Hematopoietic multipotent progenitor cell treated with erythropoietin and hydrocortisone succinate and interleukin-3 and kit ligand, for 15 days (in vitro differentiated cells): ENCODE results near the gene TBC1D14.
"Not testable (repeated sequence)": the region's sequence is repeated elsewhere in the genome, so short reads cannot be mapped to it uniquely, and the experiment has no call there.

Source experiments
- DNase-seq: peaks from one replicate; pipeline ENCODE4 v3.0.0-alpha.2; 2015; ENCODE audit warnings: low spot score

TBC1D14 gene

GRCh38 chr4:6890971-6891370 is 18.7 kb upstream of the TBC1D14 start:
- DNase-seq, result not testable (repeated sequence)

- peak; percentile 44 for DNase-seq
Measured at GRCh38 chr4:6891436-6892170, 18.0 kb upstream of the TBC1D14 start.

DNA sequence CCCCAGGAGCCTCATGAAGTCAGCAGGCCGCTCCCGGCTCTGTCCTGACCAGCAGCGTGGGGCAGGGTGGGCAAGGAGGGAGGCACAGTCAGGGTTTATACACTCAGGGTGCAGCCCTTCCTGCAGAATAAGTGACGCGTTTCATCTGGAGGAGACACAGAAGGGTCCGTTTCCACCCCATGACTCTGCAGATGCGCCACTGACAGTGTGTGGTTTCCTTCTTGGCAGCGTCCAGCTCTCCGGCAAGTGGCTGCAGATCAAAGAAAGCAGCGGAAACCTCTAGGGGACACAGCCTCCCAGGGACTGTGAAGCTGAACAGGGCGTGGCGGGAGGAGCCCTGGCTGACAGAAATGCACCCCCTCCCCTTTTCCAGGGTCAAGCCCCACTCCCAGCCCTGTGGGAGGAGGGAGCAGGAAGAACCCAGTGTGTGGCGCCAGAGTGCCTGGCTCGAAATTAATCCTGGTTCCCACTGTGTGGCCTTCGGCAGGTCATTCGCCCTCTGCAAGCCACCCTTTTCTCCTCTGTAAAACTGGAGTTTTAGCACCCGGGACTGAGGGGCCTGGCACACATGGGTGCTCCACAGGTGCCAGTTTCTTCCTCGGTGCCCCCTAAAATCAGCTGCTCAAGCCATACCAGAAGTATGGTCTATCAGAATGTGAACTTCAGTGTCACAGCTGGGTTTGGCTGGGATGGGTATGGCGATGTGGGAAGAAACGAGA is 17.3 kb upstream of the TBC1D14 start:
- peak; percentile 83 for DNase-seq

GRCh38 chr4:6892909-6893202 is 16.8 kb upstream of the TBC1D14 start:
- no peak for DNase-seq

- peak; percentile 63 for DNase-seq
Measured at GRCh38 chr4:6893449-6894085, 16.1 kb upstream of the TBC1D14 start.

DNA sequence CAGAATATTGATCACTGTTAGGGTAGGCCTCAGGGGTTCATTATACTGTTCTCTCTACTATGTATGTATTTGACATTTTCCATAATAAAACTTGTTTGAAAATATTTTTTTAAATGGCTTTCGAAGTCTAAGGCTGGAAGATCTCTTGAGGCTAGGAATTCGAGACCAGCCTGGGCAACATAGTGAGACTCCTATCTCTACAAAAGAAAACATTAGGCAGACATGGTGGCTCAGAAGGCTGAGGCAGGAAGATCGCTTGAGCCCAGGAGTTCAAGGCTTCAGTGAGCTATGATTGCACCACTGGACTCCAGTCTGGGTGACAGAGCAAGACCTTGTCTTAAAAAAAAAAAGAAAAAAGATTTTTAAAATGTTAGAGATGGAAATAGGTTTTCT is 15.5 kb upstream of the TBC1D14 start:
- no peak for DNase-seq

DNA sequence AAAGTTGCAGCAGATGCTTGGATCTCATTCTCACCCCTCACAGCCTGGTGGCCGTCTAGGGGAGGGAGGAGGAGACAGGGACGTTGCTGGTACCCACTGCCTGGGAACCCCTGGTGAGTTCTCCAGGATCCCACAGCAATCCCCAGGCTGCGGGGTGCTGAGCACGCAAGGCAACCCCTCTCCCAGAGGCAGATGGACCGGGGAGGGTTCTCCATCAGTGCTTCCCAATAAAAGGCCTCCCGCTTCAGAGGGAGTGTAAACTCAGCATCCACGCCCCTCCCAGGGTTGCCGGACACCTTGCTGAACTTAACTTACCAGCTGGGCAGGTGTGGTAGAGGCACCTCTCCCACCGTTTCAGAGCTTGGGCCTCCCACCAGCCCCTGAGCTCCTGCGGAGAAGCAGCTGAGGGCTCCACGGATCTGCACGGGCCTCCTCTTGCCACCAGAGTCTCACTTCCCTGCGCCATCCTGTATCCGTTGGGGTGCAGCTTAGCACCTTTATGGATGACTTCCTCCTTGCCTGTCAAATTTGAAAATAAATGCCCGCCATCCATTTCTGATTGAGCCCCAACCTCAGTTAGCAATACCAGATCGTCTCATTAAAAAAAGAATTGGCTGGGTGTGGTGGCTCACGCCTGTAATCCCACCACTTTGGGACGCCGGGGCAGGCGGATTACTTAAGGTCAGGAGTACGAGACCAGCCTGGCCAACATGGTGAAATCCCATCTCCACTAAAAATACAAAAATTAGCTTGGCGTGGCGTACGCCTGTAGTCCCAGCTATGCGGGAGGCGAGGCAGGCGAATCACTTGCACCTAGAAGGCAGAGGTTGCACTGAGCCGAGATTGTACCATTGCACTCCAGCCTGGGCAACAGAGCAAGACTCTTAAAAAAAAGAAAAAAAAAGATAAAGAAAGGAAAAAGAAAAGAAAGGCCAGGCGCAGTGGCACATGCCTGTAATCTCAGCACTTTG is 14.8 kb upstream of the TBC1D14 start:
- no peak for DNase-seq

GRCh38 chr4:6896035-6896434 is 13.6 kb upstream of the TBC1D14 start:
- DNase-seq, result no peak

GRCh38 chr4:6898763-6899162 is 10.9 kb upstream of the TBC1D14 start:
- no peak for DNase-seq

- DNase-seq, result no peak
Measured at GRCh38 chr4:6900181-6900812, 9.3 kb upstream of the TBC1D14 start.

- DNase-seq, result no peak
Measured at GRCh38 chr4:6900956-6901355, 8.7 kb upstream of the TBC1D14 start.

- DNase-seq, result no peak
Measured at GRCh38 chr4:6901669-6902317, 7.8 kb upstream of the TBC1D14 start.

DNA sequence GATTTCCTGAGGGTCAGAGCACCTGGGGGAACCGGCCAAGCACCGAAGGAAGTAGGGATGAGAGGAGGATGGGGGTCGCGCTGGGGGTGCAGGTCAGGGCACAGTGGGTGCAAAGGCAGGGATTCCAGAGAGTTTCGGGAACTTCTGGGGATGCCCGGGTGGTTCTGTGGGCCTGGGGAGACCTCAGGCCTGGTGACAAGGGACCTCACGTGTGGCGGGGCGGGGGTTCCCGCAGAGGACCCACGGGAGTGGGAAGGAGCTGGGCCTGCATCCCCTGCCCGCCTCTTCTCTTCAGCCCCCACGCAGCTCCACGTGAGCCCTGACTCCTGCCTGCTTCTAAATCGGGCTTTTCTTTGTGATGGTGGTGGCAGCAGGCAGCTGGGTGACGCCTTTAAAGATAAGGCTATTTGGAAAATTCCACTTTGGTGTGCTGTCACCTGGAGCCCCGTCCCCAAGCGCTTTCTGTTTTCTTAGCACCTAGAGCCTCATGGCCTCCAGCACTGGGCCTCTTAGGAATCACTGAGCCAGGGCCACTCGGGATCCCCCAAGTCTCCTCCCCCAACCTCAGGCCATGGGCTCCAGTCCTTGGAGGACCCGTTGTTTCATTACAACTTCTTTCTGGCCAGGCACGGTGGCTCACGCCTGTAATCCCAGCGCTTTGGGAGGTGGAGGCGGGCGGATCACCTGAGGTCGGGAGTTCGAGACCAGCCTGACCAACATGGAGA is 7.1 kb upstream of the TBC1D14 start:
- DNase-seq, result no peak

DNA sequence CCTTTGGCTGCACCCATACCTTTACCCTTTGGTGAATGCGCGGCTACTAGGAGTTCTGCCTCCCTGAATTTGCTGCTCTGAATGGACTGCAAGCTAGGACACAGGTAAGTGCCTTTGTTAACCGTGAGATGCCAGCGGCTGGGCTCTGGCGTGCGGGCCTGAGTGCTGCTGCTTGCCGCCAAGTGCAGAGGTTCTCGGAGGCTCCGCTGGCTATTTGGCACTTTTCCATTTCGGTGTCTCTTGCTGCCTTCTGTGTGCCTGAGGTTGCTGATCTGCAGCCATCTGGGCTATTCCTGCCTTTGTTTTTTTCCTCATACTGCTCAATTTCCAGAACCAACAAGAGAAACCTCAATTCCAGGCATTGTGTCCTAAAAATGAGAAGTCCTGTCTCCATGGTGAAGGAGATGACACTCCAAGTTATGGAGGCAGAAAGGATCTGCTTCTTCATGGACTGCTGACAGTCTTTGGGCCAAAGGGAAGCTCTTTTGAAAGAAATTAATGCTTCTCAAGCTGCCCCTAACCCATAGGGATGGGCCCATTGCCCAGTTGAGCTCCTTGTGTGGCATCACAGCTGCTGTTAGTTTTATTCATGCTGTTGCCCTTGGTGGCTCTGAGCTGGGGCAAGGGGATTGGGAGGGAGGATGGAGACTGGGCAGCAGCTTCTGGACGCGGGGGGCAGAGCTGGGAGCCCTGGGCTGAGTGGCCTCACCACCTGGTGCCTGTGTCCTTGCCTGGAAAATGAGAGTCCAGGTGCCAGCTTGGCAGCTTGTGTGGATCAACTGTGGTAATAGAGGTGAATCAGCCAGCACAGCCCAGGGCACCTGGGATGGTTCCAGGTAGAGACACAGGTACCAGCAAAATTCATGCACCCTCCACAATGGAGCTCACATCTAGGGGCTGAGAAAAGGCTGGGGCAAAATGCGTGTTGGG is 3.8 kb upstream of the TBC1D14 start:
- no peak for DNase-seq

- not testable (repeated sequence) for DNase-seq
Measured at GRCh38 chr4:6906486-6906885, 3.1 kb upstream of the TBC1D14 start.

DNA sequence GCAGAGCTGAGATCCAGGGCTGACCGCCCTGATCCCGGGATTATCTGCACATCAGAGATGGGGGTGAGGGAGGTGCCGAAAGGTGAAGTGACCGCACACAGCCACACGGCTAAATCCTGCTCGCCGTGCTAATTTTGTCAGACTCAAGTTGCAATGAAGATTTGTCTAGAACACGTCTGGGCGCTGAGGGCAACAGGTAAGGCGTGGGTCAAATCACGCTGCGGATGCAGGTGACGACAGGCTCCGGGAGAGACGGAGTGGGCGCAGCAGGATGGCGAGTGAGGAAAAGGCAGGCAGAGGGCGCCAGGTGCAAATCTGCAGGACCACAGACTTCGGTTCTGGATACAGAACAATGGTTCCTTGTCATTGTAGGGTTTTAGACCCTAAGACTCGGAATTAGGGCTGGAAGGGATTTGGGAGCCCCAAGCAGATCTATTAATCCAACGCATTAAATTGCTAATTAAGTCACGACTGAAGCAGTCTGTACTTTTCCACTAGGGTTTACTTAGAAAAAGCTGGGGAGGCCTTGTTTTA is 1.9 kb upstream of the TBC1D14 start:
- DNase-seq, result no peak

DNA sequence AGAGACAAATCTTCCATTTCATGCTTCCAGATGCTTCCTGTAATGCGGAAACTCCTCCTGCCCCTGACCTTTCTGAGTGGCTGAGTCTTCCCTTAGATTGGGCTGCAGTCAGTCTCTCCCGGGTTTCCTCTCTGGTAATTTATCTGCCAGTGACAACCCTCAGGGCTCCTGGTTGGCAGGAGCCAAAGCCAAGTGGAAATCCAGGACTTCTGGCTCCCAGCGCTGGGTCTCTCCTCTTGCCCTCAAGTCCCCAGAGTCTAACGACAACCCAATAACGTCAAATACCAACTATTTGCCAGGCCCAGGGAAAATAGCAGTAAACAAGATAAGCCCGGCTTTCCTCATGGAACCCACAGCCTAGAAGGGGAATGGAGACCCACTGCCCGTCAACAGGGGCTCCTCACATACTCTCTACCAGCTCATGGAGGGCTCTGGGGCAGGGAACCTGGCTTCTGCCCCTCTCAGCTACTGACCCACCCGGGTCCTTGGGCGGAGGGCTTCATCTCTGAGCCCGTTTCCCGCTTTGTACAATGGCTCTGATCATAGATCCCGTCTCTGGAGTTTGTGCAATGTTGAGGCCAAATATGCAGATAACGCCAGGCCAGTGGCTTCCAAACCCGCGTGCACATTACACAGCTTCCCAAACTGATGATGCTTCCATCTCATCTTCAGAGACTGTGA is 1.1 kb upstream of the TBC1D14 start:
- no peak for DNase-seq

DNA sequence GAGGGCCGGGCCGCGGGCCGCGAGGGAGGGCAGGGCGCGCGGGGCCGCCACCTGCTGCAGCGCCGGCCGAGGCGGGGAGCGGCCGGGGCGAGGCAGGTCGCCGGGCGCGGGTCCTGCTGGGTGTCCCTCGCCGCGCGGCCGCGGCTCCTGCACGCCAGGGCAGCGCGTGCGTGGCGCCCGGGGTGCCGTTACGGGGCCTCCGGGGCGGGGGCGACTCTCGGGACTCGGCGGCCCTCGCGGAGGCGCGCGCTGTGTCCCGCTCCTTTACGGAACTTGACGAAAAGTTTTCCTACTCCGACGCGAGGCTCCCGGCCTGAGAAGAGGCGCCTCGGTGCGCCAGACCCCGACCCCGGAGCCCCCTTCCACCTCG is 329 bp downstream of the TBC1D14 start:
- DNase-seq, result no peak
